ENCODE data around the gene C9. TPM values are rescaled to one million over a fixed set of nuclear protein-coding genes. Genes with fewer than 3 reads are reported as not detected.

Gene C9
- total RNA-seq, 2 donors from 2014 or later: not detected

DNA sequence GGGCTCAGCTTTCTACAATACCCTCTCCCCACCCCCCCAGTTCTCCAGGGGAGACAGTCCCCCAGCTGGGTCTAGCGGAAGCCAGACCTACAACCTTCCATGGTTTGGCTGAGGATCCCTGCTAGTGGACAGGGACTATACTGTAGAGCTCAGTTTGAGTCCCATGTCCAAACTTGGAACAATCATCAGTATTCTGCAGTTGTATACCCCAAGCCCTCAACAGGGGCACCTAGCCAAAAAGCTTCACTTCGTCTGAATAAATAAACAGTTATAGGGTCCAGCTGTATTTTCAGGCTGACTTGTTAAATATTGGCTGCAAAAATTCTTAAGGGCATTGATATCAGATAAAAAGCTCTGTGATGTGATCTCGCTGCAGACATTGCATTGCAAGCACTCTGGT, 15.4 kb upstream of the C9 start:
- intact Hi-C loops (cut with DNase I, micrococcal nuclease): loop anchor here (5.0 to 10.0 kb wide), 3 partner anchors 155 to 168 kb away; no protein-coding TSS in a partner anchor
- no peak for DNase-seq

DNA sequence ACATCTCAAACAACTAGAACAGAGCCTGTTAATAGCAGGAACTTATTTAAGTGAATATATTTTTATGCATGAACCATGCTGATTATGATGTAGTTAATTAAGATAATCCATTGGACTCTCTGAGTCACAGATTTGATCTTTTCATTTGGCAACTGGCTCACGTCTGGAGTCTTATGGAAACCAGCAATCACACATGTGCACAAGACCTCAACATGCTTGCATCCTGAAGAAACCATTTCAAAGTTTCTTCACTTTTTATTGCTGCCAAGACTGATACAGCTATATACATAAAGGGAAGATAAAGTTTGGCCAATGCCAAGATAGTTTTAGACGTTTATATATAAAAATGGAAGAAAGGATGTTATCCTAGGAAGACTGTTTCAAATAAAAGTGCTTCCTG, 13.3 kb upstream of the C9 start:
- DNase-seq (no peak), ATAC-seq (no peak)
- intact Hi-C loops (cut with DNase I, micrococcal nuclease): loop anchor here (5.0 to 10.0 kb wide), 3 partner anchors 153 to 170 kb away; no protein-coding TSS in a partner anchor

More for the DNA sequence above, 15.4 kb upstream of the C9 start:
- no peak for ATAC-seq

DNA sequence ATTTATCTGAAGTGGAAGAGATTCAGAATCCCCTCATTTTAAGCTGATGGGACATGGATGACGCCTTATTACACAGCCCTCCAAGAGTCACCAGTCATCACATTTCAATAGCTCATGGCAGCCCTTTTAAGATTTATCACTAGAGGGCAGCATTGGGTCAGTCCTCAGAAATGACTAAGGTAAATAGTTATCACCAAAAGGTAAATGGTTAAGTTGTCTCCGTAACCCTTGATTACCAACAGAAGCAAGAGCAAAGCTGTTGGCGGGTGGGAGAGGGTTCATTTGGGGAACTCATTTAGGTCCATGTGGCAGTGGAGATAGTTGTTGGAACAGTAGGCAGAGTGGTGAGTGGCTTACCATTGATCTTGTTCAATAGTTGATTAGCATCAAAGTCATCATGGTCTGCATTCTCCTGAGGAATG, 12.0 kb upstream of the C9 start:
- DNase-seq: no peak
- peak; percentile 41 for ATAC-seq
- intact Hi-C loops (cut with DNase I, micrococcal nuclease): loop anchor here (5.0 to 10.0 kb wide), 3 partner anchors 152 to 171 kb away; no protein-coding TSS in a partner anchor

DNA sequence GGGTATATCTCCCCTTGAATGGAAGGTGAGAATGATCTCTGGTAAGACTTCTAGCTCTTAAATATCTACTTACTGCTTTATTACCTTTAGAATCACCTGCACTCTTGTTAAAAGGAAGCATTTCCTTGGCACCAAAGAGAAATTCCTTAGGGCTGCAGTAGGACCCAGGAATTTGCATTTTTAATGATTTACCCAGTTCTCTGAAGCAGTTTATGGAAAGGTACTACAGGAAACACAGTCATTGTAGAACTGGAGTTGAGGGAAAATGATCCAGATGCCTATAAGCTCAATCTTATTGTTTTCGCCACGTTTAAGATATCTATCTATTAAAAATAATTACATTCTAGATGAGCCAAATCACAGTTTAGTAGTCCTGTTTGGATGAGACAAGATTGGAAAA, 9.5 kb upstream of the C9 start:
- DNase-seq (no peak), ATAC-seq (peak; percentile 80)
- intact Hi-C loops (cut with DNase I, micrococcal nuclease): loop anchor here (10.0 kb wide), 2 partner anchors 149 to 171 kb away; no protein-coding TSS in a partner anchor

DNA sequence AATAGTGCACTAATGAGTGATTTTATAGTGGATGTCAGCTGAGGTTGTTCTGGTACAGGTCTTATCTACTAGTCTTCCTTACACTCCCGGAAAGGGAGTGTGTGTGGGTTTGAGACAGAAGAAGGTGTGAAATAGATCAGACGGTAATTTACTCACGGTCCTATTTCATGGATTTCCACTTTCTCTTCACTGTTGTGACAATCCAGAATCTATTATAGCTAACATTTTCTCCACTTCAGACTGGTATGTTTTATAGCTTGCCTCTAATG, 7.0 kb upstream of the C9 start:
- ATAC-seq (peak; percentile 29), DNase-seq (no peak)
- intact Hi-C loops (cut with DNase I, micrococcal nuclease): loop anchor here (10.0 kb wide), 2 partner anchors 146 to 174 kb away; no protein-coding TSS in a partner anchor

DNA sequence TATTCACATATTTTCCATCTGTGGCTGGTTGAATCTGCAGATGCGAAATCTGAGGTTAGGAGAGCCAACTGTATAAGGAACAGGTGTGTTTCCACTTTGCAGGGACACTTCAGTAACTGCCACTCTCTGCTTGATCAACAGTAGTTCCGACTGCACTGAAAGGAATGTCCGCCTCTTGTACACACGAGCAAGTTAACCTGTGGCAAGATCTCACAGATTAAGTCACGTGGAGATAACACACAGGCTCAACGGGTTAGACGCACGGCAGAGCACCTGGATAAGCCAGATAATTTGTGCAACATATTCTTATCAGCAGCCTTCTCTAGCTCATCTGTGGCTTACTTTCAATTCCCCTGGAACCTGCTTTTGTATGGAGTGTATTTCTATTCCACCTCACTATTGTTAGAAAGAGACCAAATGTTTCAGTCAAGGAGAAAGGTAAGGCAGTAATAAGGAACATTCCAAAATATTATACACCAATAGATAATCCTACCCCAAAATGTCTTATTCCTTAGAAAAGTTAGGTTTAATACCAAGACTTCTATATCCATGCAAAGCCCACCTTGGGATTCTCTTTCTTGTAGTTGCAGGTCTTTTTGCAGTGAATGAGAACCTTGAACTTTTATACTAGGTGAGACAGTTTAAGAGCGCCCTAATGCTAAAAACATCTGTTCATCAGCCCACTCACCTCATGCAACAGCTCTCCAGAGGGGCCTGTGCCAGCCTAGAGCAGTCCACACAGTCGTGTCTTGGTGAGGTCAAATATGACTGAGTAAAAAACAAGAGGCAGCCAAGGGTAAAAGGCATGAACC, 6.5 kb upstream of the C9 start:
- peak; percentile 40 to 61 for DNase-seq
- ATAC-seq: peak; percentile 84
- intact Hi-C loops (cut with DNase I, micrococcal nuclease): loop anchor here (10.0 kb wide), 2 partner anchors 146 to 174 kb away; no protein-coding TSS in a partner anchor

DNA sequence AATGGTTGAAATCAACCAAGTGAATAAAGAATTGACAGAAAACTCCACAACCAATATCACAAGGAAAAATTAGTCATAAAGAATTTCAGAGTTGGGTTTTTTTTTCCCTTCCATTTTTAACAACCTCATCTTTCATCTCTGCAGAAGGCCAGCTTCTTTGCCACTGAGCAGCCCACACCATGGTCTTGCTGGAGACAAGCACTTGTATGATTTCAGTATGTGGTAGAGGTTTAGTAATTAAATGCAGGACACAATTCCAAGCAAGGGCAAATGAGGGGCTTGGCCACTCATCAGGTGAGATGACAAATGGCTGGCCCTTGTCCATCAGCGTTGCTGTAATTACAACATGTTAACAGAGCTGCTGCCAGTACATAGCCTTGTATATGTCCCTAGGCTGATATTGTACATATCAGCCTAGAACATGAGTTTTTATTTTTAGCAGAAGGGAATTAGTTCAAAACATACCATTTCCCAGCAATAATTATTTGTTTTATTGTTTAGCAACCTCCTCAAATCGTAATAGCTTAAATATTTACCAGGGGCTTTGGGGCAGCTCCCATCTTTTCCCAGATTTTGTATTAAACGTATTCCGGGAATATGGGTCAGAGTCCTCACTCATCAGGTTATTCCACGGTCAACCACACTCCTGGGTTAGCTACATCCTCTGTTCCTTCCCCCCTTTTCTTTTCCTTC, 5.0 kb upstream of the C9 start:
- ATAC-seq (no peak), DNase-seq (no peak)
- intact Hi-C loops (cut with DNase I, micrococcal nuclease): no loop called here

DNA sequence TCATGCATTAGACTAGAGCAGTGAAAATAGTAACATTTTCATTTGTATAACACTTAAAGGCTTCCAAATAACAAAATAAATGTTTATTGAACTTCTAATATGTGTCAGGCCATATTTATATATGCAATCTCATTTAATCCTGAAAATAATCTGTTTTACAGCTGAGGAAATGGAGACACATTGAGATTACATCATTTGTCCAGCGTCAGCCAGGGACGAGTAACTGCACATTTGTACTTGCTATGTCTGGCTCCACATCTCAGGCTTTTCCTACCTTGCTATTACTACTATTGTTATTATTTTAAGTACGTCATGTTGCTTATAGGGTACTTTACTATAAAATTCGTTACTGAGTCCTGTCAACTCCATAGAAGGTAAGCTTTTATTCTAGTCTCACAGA, 3.8 kb upstream of the C9 start:
- ATAC-seq (no peak), DNase-seq (no peak)
- intact Hi-C loops (cut with DNase I, micrococcal nuclease): no loop called here

DNA sequence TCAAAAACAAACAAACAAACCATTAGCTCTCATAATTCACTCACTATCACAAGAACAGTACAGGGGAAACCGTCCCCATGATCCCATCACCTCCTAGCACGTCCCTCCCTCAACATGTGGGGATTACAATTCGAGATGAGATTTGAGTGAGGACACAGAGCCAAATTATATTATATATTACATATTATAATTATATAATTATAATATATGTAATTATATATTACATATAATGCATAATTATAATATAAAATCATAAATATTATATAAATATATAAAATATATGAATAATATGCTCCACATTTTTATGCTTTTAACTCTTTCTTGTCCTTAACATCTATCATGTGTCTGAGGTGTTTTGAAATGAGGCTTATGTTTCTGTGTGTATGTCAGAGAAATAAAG, 3.4 kb upstream of the C9 start:
- no peak for ATAC-seq
- intact Hi-C loops (cut with DNase I, micrococcal nuclease): no loop called here
- DNase-seq: no peak

DNA sequence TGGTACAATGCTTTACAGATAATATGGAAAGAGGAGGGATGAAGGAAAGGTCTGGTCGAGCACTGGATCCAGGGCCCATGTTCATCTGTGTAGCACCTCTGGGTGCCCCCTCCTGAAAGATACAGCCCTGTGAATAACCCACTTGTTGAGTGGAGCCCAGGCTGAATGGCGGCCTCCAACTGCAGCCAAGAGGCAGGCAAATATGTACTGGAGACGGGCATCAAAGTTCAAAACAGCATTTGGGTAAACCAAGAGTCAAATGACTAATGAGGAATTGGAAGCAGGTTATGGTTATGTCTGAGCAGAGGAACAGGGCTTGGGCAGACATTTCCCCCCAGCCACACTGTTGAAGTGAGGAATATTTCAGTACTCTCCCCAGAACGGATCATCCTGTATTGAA, 1.1 kb downstream of the C9 start:
- intact Hi-C loops (cut with DNase I, micrococcal nuclease): no loop called here
- DNase-seq (no peak), ATAC-seq (no peak)

DNA sequence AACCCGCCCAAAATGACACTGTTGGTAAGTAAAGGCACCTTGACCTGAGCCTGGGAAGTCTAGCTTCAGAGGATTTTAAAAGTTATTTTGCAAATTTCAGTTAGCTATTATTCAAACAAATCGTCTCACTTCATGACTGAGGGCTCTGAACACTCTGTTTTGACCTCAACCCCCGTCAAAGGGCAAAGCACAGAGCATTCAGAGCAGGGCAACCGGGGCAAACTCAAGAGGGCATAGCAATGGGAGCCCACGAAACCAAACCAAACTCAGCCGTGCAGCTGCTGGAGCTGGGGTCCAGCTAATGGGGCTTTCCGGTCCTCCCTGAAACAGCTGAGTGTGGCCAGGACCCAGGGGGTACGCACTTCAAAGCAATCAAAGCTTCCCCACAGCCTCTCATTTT, 1.6 kb downstream of the C9 start:
- no peak for ATAC-seq
- no peak for DNase-seq
- intact Hi-C loops (cut with DNase I, micrococcal nuclease): no loop called here

DNA sequence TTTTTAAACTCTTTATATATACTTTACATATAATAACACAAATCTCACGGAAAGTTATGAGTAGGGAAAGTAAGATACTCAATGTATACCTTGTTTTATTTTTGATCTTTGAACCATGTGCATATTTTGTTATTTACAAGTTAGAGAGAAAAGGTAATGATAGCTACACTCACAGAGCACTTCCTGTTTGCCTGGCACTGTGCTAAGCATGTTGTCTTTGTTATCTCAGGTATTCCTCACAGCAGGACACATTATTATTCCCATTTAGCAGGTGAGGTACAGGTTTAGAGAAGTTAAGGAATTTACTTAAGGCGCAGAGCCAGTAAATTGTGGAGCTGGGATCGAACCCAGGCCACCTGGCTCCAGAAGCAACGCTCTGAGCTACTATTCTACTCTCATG, 3.0 kb downstream of the C9 start:
- intact Hi-C loops (cut with DNase I, micrococcal nuclease): no loop called here
- ATAC-seq (peak; percentile 57), DNase-seq (no peak)

DNA sequence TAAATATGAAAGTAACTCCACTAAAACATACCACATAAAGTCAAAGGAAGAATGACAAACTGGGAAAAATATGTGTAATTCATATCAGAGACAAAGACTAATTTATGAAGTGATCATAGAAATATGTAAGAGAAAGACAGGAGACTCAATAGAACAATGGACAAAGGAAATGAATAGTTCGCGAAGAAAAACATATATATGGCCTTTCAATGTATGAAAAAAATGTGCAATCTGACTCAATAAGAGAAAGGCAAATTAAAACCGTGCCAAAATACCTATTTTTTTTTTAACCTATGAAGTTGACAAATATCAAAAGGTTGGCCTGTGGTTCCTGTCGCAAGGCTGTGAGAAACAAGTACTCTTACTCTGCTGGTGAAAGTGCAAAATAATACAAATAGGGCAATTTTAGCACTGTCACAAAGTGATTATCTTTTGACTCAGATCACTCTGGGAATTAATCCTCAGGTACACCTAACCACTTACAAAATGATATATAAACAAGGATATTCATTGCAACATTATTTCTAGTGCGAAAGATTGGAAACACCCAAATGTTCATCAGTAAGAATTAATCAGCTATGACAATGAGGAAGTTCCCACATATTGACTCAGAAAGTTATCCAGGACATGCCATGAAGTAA, 3.7 kb downstream of the C9 start:
- no peak for DNase-seq
- intact Hi-C loops (cut with DNase I, micrococcal nuclease): no loop called here
- no peak for ATAC-seq

DNA sequence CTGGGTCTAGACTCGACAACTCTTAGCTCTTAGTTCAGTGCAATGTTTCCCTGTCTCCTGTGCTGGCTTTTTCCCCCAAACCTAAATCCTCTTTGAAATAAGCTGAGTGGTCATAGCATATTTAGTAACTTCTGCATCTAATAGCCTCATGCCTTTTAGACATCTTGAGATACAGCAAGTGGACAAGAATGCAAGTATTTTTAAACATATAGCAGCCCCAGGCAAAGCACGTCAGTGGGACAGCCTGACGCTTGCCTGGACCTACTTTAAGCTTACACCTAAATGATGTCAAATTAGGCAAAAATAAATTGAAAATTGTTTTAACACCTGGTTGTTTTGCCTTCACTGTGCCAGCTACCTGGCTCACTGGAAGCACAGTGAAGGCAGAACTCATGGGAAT, 8.0 kb downstream of the C9 start:
- no peak for ATAC-seq
- DNase-seq: no peak
- intact Hi-C loops (cut with DNase I, micrococcal nuclease): no loop called here

DNA sequence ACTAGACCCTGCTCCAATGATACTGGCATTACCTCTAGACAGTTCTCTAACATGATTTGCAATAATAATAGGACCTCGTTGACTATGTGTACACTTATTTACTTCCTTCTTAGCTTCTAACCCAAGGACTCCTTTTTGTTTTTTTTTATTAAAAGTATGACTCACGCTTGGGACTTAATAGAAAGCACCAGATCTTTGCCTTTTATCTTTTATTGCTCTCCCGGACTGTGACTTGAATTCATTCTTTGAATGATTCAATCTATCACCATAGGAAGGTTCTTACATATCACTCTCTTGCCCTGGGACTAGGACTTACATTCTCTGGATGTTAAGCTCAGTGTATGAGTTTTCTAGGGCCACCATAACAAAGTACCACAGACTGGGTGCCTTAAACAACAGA, 9.0 kb downstream of the C9 start:
- no peak for ATAC-seq
- DNase-seq: no peak
- intact Hi-C loops (cut with DNase I, micrococcal nuclease): no loop called here

DNA sequence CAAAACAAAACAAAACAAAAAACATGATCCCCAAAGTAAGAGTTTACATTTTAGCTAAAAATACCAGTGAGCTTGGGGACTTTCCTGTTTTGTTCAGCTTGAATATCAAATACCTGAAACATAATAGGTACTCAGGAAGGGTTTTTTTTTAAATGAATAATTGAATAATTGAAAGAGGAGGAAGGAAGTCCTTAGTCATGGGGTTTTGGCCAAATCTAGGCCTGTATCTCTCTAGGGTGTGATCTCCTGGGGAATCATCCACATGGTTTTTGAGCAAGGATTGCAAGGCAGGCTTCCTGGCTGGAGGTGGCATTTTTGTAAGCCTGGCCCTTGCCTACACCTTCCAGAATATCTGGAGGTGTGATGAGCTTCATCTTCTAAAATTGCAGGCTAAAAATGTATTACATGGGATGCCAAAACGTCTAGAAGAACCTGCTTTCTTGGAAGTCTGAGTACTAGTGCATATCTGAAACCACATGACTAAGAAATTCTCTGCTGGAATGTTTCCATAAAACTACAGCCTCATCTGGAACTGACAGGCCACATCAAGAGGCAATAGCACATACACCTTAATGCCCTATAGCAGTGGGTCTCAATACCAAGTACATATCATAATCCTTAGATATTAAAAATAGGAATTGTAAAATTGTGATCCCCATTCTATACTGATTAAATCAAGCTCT, 10.4 kb downstream of the C9 start:
- intact Hi-C loops (cut with DNase I, micrococcal nuclease): no loop called here
- DNase-seq (no peak), ATAC-seq (no peak)

DNA sequence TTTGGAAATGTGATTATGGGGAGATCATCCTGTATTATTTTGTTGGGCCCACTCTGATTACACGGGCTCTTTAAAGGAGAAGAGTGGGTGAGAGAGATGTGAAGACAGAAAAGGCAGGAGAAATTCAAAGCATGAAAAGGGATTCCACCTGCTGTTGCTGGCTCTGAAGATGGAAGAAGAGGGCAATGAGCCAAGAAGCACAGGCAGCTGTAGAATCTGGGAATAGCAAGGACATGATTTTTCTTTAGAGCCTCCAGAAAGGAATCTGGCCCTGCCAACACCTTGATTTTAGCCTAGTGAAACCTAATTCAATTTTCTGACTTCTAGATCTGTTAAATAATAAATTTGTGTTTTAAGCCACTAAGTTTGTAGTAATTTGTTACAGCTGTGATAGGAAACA, 11.3 kb downstream of the C9 start:
- intact Hi-C loops (cut with DNase I, micrococcal nuclease): no loop called here
- ATAC-seq (no peak), DNase-seq (no peak)

DNA sequence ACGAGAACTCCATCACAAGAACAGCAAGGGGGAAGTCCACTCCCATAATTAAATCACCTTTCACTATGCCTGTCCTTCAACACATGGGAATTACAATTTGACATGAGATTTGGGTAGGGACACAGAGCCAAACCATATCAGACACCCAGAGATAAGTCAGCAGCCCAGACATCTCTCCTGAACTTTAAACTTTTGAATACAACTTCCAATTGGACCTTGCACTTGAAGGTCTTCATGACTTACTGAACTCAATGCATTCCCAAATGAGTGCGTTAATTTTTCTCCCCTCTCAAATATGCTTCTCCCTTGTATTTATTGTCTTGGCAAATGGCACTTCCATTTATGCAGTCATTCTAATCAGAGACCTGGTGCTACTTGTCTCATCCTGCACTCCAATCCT, 12.1 kb downstream of the C9 start:
- ATAC-seq (no peak), DNase-seq (no peak)
- intact Hi-C loops (cut with DNase I, micrococcal nuclease): no loop called here

DNA sequence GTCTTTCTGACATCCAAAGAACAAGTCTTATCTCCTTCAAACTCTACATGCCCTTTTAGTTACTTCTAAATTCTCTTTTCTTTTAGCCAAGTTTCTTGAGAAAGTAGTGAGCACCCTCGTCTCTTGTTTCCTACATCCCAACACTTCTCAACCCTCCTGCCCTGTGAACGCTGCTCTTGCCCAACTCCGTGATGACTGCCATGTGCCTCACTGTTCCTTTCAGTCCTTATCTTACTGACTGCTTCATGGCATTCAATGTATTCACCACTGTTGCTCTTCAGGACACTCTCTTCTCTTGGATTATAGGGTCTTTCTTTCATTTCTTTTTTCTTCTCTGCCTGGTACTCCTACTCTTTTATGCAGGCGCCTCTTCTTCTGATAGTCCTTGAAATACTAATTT, 14.8 kb downstream of the C9 start:
- ATAC-seq: no peak
- intact Hi-C loops (cut with DNase I, micrococcal nuclease): no loop called here

More for the DNA sequence above, 14.8 kb downstream of the C9 start:
- no peak for DNase-seq

All from left colon (tissue), 2 donors.